Lower leg skin (tissue), 3 donors: ENCODE results near the gene GTPBP6.

Experiments used
- CTCF ChIP-seq, 3 donors: fragments of 450-650 bp; IDR thresholded peaks; one replicate each; pipeline ENCODE4 v1.5.1; 2016; ENCODE audit warnings: antibody characterized with exemption in 3 of 3, mild to moderate bottlenecking in 3 of 3, moderate library complexity in 2 of 3
- POLR2A ChIP-seq, 2 donors: fragments of 450-650 bp; IDR thresholded peaks; one replicate each; pipeline ENCODE4 v1.6.1; 2016 to 2017; ENCODE audit warnings: antibody characterized with exemption in 2 of 2, mild to moderate bottlenecking in 1 of 2, moderate library complexity in 1 of 2

- TF ChIP-seq CTCF (IDR thresholded peaks at IDR 0.05) (no peak), POLR2A (IDR thresholded peaks at IDR 0.05) (no peak)
Observed at GRCh38 chrX:349702-350101, 31.1 kb upstream of the GTPBP6 start.
